Measurements from ENCODE around the gene NOA1.

Gene NOA1

DNA sequence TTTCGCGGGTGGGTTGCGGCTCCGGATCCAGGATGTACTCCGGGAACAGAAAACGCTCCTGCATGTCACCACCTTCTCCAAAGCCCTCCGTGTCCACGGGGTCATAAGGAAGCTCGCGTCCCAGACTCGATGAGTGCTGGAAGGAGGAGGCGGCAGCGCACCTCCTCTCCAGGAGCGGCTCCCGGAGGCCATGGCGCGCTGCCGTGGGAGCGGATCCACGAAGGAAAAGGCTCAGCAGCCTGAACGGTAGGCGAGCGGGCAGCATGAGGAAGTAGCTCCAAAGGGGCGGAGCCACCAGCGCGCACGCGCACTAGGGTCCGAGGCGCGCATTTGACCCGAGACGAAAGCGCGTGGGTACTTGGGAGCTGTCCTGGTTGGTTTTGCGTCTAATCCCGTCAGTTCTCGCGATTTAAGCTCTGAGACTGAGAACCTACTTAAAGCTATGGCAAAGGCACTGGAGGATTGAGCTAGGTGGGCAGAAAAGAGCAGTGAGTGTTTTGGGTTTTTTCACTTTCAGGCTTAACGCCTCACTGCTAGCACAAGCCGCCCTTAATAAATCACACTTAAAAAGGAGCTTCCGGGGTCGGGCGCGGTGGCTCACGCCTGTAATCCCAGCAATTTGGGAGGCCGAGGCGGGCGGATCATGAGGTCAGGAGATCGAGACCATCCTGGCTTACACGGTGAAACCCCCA, at the start of gene NOA1:
Gene NOA1 (minus strand): TSS at position 286 of the 692 bp plus-strand sequence. CDS start 21 bp downstream, at position 265.
- Mint-ChIP-seq H3K27ac (ENCODE audit: low read depth) (peak within 1 kb of the TSS; percentile 99), H3K36me3 (ENCODE audit: insufficient read depth) (peaks cover 50% of the 10 kb centered on the region), H3K4me3 (peak within 1 kb of the TSS; percentile 93), H3K27me3 (no peaks in the 10 kb centered on the region), H3K9me3 (peaks cover 5% of the 10 kb centered on the region), H3K4me1 (peaks cover 45% of the 10 kb centered on the region)
- peak; percentile 97 to 98 for DNase-seq (ENCODE audit: low spot score in 2 of 2)
- ATAC-seq (replicated peaks; ENCODE audit: extremely low read depth, poor library complexity, severe bottlenecking) = peak; percentile 86

DNA sequence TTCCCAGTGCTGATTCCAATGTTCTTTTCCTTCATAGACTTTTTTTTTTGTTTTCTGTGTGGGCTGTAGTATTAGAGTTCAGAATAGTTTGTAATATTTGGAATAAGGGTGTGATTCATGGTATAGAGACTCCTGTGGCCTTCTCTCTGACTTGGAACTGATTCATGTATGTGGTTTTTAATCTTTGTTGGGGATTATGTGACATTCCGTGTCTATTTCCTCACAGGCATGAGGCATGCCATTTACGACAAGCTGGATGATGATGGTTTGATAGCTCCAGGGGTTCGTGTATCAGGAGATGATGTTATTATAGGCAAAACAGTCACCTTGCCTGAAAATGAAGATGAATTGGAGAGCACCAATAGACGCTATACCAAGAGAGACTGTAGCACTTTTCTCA, 45.7 kb upstream of the NOA1 start:
- Mint-ChIP-seq H3K4me1 (peaks cover 6% of the 10 kb centered on the region), H3K36me3 (ENCODE audit: insufficient read depth) (peaks cover 80% of the 10 kb centered on the region), H3K4me3 (no peak overlapping the region), H3K9me3 (no peaks in the 10 kb centered on the region), H3K27ac (ENCODE audit: low read depth) (peak overlapping the region; percentile 13), H3K27me3 (no peaks in the 10 kb centered on the region)
- ATAC-seq (replicated peaks; ENCODE audit: extremely low read depth, poor library complexity, severe bottlenecking) = no peak
- no peak for DNase-seq (ENCODE audit: low spot score in 2 of 2)

DNA sequence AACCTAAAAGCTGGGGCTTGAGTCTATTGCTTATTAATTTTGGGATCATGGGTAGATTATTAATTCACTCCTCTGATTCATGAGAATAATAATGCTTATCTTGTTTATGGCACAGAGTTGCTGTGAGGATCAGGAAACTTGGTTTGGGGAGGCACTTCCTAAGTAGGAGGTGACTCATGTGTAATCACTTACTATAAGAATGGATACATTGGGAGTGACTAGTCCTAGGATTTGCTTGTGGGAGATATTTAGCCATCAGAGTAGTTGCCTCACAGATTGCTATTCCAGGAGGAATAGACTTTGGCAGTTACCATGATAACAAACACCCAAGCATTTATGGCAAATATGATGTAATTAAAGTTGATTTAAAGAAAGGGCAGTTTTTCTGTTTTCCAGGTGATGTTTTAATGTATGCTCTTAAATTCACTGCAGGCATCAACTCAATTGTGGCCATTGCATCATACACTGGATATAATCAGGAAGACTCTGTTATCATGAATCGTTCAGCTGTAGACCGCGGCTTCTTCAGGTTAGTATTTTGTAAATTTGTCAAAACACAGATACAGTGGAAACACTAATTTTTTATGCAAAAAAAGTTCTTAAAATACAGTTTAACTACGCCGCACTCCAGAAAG, 43.2 kb upstream of the NOA1 start:
- DNase-seq (ENCODE audit: low spot score in 2 of 2) = no peak
- peaks cover 79% of the 10 kb centered on the region for H3K36me3 Mint-ChIP-seq (ENCODE audit: insufficient read depth)

DNA sequence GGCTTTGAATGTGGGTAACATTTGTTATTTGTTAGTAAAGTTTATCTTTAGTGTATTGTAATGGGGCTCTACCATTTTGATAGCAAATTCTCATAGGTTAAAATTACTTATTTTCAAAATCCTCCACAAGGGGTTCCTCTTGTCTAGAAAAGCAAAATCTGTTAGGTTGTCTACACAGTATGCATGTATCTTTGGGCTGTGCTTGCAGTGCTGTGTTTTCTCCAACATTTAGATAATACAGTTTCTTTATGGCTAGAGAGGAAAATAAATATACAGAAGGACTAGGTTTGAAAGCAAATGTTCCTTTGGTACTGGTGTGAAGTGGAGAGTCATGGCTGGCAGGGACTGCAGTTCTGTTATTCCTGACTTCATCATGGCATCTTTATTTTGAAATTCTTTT, 41.6 kb upstream of the NOA1 start:
- H3K27me3 Mint-ChIP-seq = no peaks in the 10 kb centered on the region
- H3K36me3 Mint-ChIP-seq (ENCODE audit: insufficient read depth) = peaks cover 79% of the 10 kb centered on the region
- H3K4me1 Mint-ChIP-seq = peaks cover 12% of the 10 kb centered on the region
- H3K4me3 Mint-ChIP-seq = no peak overlapping the region
- H3K27ac Mint-ChIP-seq (ENCODE audit: low read depth) = no peak overlapping the region
- H3K9me3 Mint-ChIP-seq = no peaks in the 10 kb centered on the region
- no peak for DNase-seq (ENCODE audit: low spot score in 2 of 2)
- ATAC-seq (replicated peaks; ENCODE audit: extremely low read depth, poor library complexity, severe bottlenecking) = no peak

More for the DNA sequence above, 43.2 kb upstream of the NOA1 start:
- H3K4me3 Mint-ChIP-seq = no peak overlapping the region
- no peaks in the 10 kb centered on the region for H3K9me3 Mint-ChIP-seq
- no peak for ATAC-seq (replicated peaks; ENCODE audit: extremely low read depth, poor library complexity, severe bottlenecking)
- H3K27ac Mint-ChIP-seq (ENCODE audit: low read depth) = no peak overlapping the region
- peaks cover 12% of the 10 kb centered on the region for H3K4me1 Mint-ChIP-seq
- no peaks in the 10 kb centered on the region for H3K27me3 Mint-ChIP-seq

DNA sequence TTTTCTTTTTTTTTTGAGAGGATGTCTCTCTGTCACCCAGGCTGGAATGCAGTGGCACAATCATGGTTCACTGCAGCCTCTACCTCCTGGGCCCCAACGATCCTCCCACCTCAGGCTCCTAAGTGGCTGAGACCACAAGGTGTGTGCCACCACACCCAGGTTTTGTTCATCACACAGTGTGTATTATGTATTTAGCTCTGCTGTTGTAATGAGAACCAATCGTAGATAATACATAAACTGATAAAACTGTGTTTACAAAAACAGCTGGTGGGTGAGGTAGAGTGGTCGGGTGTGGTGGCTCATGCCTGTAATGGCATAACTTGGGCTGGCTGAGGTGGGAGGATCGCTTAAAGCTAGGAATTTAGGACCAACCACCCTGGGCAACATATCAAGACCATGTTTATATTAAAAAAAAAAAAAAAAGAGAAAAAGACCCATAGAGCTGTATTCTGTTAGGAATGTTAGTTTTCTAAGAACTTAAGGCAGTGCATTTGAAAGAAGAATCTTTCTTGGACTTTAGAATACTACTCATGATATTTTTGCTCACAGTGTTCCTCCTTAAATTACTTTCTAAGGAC, 36.2 kb upstream of the NOA1 start:
- Mint-ChIP-seq H3K4me3 (no peak overlapping the region), H3K9me3 (no peaks in the 10 kb centered on the region), H3K27ac (ENCODE audit: low read depth) (no peak overlapping the region), H3K4me1 (peaks cover 19% of the 10 kb centered on the region), H3K36me3 (ENCODE audit: insufficient read depth) (peaks cover 80% of the 10 kb centered on the region), H3K27me3 (no peaks in the 10 kb centered on the region)
- no peak for ATAC-seq (replicated peaks; ENCODE audit: extremely low read depth, poor library complexity, severe bottlenecking)
- no peak for DNase-seq (ENCODE audit: low spot score in 2 of 2)

DNA sequence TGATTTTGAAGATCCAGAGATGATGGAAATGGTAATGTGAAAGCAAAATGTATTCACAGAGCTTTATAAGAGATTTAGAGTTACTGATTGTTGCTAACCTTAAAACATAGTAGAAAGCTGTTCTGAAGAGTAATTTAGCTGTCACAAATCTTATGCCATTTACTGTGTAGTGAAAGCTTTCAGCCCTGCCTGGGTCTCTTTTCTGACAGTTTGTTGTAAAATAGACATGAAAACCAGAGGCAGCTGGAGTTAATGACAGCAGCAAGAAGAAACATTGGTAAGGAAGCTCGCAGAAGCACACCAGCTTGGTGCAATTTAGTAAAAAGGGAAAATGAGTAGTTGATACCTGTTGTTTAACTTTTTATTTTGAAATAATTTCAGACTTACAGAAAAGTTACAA, 22.3 kb upstream of the NOA1 start:
- ATAC-seq (replicated peaks; ENCODE audit: extremely low read depth, poor library complexity, severe bottlenecking) = no peak
- no peak overlapping the region for H3K27ac Mint-ChIP-seq (ENCODE audit: low read depth)
- H3K9me3 Mint-ChIP-seq = no peaks in the 10 kb centered on the region
- no peaks in the 10 kb centered on the region for H3K27me3 Mint-ChIP-seq
- DNase-seq (ENCODE audit: low spot score in 2 of 2) = no peak
- H3K36me3 Mint-ChIP-seq (ENCODE audit: insufficient read depth) = peaks cover 77% of the 10 kb centered on the region
- peaks cover 6% of the 10 kb centered on the region for H3K4me1 Mint-ChIP-seq
- no peak overlapping the region for H3K4me3 Mint-ChIP-seq

DNA sequence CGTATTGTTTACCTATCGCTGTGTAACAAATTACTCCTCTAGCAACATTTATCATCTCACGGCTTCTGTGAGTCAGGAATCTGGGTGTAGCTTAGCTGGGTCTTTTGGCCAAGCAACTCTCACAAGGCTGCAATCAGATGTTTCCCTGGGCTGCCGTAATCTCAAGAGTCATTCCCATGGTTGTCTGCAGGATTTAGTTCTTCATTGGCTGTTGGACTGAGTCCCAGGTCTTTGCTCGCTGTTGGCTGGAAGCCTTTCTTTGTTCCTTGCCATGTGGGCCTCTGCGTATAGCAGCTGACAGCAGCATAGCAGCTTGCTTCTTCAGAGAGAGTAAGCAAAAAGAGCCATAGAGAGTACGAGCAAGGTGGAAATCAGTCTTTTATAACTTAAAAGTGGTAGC, 18.1 kb upstream of the NOA1 start:
- peaks cover 29% of the 10 kb centered on the region for H3K4me1 Mint-ChIP-seq
- H3K9me3 Mint-ChIP-seq = no peaks in the 10 kb centered on the region
- no peak overlapping the region for H3K4me3 Mint-ChIP-seq
- ATAC-seq (replicated peaks; ENCODE audit: extremely low read depth, poor library complexity, severe bottlenecking) (no peak), DNase-seq (ENCODE audit: low spot score in 2 of 2) (no peak)
- peaks cover 86% of the 10 kb centered on the region for H3K36me3 Mint-ChIP-seq (ENCODE audit: insufficient read depth)
- H3K27ac Mint-ChIP-seq (ENCODE audit: low read depth) = no peak overlapping the region
- no peaks in the 10 kb centered on the region for H3K27me3 Mint-ChIP-seq

DNA sequence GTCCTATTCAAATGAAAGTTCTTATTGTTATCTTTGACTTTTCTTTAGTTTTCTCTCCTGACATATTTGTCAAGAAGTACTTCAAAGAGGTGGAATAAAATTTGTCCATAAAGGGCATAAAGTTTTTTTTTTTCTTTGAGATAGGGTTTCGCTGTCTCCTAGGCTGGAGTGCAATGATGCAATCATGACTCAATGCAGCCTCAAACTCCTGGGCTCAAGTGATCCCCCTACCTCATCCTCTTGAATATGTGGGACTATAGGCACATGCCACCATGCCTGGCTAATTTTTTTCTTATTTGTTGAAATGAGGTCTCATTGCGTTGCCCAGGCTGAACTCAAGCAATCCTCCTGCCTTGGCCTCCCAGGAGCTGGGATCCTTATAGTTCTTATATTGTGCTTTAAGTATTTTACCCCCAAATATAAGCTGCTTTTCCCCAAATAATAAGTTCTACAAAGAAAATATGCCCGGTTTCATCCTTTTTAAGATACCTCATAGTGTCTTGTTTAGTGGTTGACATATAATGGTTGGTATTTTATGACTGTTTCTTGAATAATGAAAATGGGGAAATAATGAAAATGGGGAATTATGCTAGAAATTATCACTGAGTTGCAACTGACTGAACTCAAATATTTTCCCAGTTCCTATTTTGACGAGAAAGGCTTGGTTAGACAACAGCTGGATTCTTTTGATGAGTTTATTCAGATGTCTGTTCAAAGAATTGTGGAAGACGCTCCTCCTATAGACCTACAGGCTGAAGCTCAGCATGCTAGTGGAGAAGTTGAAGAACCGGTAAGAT, 12.9 kb upstream of the NOA1 start:
- ATAC-seq (replicated peaks; ENCODE audit: extremely low read depth, poor library complexity, severe bottlenecking) (no peak), DNase-seq (ENCODE audit: low spot score in 2 of 2) (no peak)
- no peak overlapping the region for H3K4me3 Mint-ChIP-seq
- peaks cover 42% of the 10 kb centered on the region for H3K4me1 Mint-ChIP-seq
- H3K27ac Mint-ChIP-seq (ENCODE audit: low read depth) = peak overlapping the region; percentile 40
- no peaks in the 10 kb centered on the region for H3K9me3 Mint-ChIP-seq
- H3K36me3 Mint-ChIP-seq (ENCODE audit: insufficient read depth) = peaks cover 65% of the 10 kb centered on the region
- no peaks in the 10 kb centered on the region for H3K27me3 Mint-ChIP-seq

DNA sequence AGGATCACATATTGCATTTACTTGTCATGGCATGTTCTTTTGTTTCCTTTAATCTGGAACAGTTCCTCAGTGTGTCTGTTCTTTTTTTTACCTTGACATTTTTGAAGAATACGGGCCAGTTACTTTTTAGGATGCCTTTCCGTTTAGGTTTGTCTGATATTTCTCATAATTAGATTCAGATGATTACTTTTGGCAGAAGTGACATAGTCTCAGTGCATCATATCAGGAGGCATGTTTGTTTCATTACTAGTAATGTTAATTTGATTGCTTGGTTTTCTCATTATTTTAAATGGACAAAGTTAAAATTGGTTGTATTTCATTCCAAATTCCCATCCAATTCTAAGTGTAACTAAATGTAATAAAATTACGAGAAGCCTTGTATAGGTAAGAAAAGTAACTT, 9.5 kb upstream of the NOA1 start:
- Mint-ChIP-seq H3K36me3 (ENCODE audit: insufficient read depth) (peaks cover 41% of the 10 kb centered on the region), H3K4me3 (no peak overlapping the region), H3K9me3 (no peaks in the 10 kb centered on the region), H3K27ac (ENCODE audit: low read depth) (no peak overlapping the region), H3K27me3 (no peaks in the 10 kb centered on the region), H3K4me1 (peaks cover 60% of the 10 kb centered on the region)
- ATAC-seq (replicated peaks; ENCODE audit: extremely low read depth, poor library complexity, severe bottlenecking) (no peak), DNase-seq (ENCODE audit: low spot score in 2 of 2) (no peak)

DNA sequence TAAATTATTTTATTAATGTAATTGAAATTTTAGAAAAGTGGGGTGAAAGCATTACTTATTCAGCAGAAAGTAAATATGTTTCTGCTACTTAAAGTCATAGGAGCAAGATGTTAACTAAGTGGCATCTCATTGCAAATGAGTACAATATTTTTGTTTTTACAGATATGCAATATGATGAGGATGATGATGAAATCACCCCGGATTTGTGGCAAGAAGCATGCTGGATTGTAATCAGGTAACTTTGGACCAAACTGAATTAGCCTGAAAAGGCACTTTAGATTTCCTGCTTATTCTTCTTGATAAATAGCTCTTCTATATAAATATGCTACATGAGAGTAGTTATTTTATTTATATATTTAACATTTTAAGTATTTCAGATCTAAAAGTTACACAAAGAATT, 8.8 kb upstream of the NOA1 start:
- H3K27ac Mint-ChIP-seq (ENCODE audit: low read depth) = no peak overlapping the region
- no peak overlapping the region for H3K4me3 Mint-ChIP-seq
- no peaks in the 10 kb centered on the region for H3K9me3 Mint-ChIP-seq
- DNase-seq (ENCODE audit: low spot score in 2 of 2) (no peak), ATAC-seq (replicated peaks; ENCODE audit: extremely low read depth, poor library complexity, severe bottlenecking) (no peak)
- peaks cover 37% of the 10 kb centered on the region for H3K36me3 Mint-ChIP-seq (ENCODE audit: insufficient read depth)
- peaks cover 60% of the 10 kb centered on the region for H3K4me1 Mint-ChIP-seq
- H3K27me3 Mint-ChIP-seq = no peaks in the 10 kb centered on the region

DNA sequence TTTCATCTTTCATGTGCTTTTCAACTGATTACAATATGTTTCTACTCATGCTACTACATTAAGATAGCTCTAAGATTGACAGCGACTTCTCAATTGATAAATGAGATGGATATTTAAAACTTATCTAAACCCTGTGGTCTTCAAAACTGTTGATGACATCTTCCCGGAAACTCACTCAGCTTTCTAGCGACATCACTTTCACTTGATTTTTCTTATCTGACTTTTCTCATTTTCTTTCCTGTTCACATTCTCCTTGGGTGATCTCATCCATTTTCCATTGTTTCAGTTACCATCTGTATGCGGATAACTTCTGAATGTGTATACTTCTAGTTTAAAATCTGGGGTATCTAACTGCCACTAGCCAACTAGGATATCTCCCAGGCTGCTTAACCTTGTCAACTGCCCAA, 4.4 kb upstream of the NOA1 start:
- DNase-seq (ENCODE audit: low spot score in 2 of 2) (no peak), ATAC-seq (replicated peaks; ENCODE audit: extremely low read depth, poor library complexity, severe bottlenecking) (no peak)
- H3K27ac Mint-ChIP-seq (ENCODE audit: low read depth) = peak overlapping the region; percentile 73
- peaks cover 57% of the 10 kb centered on the region for H3K4me1 Mint-ChIP-seq
- peaks cover 38% of the 10 kb centered on the region for H3K36me3 Mint-ChIP-seq (ENCODE audit: insufficient read depth)
- H3K27me3 Mint-ChIP-seq = no peaks in the 10 kb centered on the region
- H3K4me3 Mint-ChIP-seq = peak overlapping the region; percentile 93
- no peaks in the 10 kb centered on the region for H3K9me3 Mint-ChIP-seq

DNA sequence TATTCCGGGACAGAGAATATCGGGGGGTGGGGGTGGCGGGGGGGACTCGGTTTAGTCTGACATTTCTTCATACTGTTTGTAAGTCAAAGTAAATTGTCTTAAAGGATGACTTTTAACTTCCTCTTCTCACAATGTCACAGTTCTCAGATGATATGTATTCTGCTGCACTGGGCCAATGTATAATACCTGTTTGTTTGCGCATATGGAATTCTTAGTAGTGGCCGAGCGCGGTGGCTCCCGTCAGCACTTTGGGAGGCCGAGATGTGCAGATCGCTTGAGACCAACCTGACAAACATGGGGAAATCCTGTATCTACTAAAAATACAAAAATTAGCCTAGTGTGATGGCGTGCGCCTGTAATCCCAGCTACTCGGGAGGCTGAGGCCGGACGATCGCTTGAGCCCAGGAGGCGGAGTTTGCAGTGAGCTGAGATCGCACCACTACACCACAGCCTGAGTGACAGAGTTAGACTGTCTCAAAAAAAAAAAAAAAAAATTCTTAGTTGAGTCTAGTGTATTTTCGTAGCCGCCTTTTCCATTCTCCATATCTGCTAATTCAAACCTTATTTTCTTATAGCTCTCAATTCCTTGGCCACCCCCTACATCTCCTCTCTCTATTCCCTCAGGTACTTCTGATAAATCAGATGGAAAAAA, 2.1 kb upstream of the NOA1 start:
- peaks cover 57% of the 10 kb centered on the region for H3K4me1 Mint-ChIP-seq
- peaks cover 39% of the 10 kb centered on the region for H3K36me3 Mint-ChIP-seq (ENCODE audit: insufficient read depth)
- DNase-seq (ENCODE audit: low spot score in 2 of 2) (peak in 1 of 2 donors; percentile 17), ATAC-seq (replicated peaks; ENCODE audit: extremely low read depth, poor library complexity, severe bottlenecking) (no peak)
- peak overlapping the region; percentile 93 for H3K4me3 Mint-ChIP-seq
- H3K27me3 Mint-ChIP-seq = no peaks in the 10 kb centered on the region
- H3K9me3 Mint-ChIP-seq = no peaks in the 10 kb centered on the region
- peak overlapping the region; percentile 99 for H3K27ac Mint-ChIP-seq (ENCODE audit: low read depth)

Data from central memory CD8-positive, alpha-beta T cell (primary cell).